ENCODE data around the gene FNDC8.
"Not testable (repeated sequence)": the region's sequence is repeated elsewhere in the genome, so short reads cannot be mapped to it uniquely, and the experiment has no call there.

DNA sequence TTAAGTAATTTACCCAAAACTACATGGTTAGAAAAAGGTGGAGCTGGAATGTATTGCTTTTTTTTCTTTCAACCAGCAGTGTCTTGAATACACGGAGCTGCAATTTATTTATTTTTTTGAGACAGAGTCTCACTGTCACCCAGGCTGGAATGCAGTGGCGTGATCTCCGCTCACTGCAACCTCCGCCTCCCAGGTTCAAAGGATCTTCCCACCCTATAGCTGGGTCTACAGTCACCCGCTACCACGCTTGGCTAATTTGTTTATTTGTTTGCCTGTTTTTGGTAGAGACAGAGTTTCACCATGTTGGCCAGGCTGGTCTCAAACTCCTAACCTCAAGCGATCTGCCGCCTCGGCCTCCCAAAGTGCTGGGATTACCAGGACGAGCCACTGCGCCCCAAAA, 30.7 kb upstream of the FNDC8 start:
- not testable (repeated sequence) for TF ChIP-seq YY1 (IDR thresholded peaks at IDR 0.05; ENCODE audit: borderline replicate concordance in 1 of 3, control insufficient read depth in 1 of 3, extremely low read depth in 1 of 3, insufficient read depth in 3 of 3, insufficient read length in 1 of 3, insufficient replicate concordance in 2 of 3, low read depth in 1 of 3, low read length in 2 of 3); POLR2AphosphoS5 (IDR thresholded peaks at IDR 0.05; ENCODE audit: control insufficient read depth, insufficient read depth, low read depth, low read length); RAD21 (CRISPR knock-in tag; conservative IDR thresholded peaks at IDR 0.05 in 1 of 2, IDR thresholded peaks at IDR 0.05 in 1 of 2)
- TF ChIP-seq, protein P1, sequence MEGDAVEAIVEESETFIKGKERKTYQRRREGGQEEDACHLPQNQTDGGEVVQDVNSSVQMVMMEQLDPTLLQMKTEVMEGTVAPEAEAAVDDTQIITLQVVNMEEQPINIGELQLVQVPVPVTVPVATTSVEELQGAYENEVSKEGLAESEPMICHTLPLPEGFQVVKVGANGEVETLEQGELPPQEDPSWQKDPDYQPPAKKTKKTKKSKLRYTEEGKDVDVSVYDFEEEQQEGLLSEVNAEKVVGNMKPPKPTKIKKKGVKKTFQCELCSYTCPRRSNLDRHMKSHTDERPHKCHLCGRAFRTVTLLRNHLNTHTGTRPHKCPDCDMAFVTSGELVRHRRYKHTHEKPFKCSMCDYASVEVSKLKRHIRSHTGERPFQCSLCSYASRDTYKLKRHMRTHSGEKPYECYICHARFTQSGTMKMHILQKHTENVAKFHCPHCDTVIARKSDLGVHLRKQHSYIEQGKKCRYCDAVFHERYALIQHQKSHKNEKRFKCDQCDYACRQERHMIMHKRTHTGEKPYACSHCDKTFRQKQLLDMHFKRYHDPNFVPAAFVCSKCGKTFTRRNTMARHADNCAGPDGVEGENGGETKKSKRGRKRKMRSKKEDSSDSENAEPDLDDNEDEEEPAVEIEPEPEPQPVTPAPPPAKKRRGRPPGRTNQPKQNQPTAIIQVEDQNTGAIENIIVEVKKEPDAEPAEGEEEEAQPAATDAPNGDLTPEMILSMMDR (IDR thresholded peaks at IDR 0.05 in 2 of 3, conservative IDR thresholded peaks at IDR 0.05 in 1 of 3; ENCODE audit: insufficient read depth in 2 of 3, low read depth in 1 of 3, low read length in 3 of 3): not testable (repeated sequence)
